ENCODE results near the gene LRRC17. TPM values are rescaled to one million over a fixed set of nuclear protein-coding genes. Genes with fewer than 3 reads are reported as not detected.
"Not testable (repeated sequence)": the region's sequence is repeated elsewhere in the genome, so short reads cannot be mapped to it uniquely, and the experiment has no call there.

The LRRC17 gene
- polyA plus RNA-seq, 3 donors = 79.7 to 92.7 (median 86.7) TPM

DNA sequence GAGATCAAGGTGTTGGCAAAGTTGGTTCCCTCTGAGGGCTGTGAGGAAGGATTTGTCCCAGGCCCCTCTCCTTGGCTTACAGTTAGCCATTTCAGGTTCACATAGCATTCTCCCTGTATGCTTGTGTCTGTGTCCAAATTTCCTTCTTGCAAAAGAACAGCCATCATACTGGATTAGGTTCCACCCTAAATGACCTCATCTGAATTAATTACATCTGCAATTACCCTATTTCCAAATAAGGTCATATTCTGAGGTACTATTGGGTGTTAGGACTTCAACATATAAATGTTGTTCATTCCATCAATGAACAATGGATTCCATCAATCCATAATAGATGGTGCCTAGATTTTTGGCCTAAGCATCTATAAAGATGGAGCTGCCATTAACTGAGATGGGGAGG, 16.2 kb upstream of the LRRC17 start:
- DNase-seq (ENCODE audit: low read depth in 3 of 3, low spot score in 2 of 3) = no peak

DNA sequence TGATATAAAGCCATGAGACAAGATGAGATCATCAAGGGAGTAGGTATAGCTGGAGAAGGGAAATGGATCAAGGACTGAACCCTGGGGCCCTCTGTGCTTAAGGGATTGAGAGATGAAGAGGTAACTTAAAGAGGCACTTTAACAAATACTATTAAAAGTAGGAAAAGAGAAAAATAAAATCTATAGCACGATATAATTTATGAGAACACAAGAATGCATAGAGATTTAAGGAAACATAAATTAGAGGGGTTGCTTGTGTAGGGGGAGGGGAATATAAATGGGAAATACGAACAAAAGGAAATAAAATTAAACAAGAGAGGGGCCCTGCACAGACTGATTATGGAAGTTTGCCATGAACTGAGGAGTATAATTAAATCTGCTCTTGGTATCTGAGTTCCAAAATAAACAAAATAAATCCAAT, 15.6 kb upstream of the LRRC17 start:
- DNase-seq (ENCODE audit: low read depth in 3 of 3, low spot score in 2 of 3) = no peak

DNA sequence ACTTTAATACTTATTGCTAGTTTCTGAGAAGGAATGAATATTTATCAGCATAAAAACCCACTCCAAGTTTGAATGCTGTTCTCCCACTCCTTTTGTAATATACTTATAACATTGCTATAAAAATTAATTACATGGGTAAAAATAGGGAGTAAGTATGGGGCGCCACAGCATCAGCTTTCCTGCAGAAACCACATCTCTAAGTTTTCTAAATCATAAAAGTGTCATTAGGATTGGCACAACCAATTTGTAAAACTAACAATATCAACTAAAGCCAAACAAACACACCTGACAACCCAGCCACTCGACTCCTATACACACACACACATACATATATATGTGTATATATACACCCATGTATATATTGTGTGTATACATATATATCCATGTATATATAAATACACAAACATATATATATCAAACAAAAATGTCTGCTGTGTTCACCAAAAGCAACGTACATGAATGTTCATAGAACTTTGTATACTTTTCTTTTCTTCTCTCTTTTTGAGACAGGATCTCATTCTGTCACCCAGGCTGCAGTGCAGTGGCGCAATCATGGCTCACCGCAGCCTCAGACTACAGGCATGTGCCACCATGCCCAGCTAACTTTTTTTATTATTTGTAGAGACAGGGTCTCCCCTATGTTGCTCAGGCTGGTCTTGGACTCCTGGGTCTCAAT, 14.8 kb upstream of the LRRC17 start:
- no peak for DNase-seq (ENCODE audit: low read depth in 3 of 3, low spot score in 2 of 3)

DNA sequence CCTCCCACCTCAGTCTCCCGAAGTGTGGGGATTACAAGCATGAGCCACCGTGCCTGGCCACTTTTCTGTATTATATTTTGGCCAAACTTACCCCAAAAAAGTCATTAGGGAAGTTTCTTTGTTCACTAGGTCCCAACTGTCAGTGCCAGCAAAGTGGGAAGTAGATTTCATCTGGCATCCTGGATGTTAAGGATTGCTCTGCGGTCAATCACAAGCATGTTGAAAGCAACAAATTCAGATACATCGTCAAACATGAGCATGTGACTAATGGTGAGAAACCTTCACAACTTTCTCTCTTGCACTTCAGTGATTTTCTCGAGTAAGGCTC, 14.3 kb upstream of the LRRC17 start:
- DNase-seq (ENCODE audit: low read depth in 3 of 3, low spot score in 2 of 3) = no peak

DNA sequence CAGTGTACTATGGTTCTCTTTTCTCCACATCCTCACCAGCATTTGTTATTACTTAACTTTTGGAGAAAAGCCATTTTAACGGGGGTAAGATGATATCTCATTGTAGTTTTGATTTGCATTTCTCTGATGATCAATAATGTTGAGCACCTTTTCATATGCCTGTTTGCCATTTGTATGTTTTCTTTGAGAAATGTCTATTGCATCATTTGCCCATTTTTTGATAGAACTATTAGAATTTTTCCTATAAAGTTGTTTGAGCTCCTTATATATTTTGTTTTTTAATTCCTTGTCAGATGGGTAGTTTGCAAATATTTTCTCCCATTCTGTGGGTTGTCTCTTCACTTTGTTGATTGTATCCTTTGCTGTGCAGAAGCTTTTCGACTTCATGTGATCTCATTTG, 10.7 kb upstream of the LRRC17 start:
- DNase-seq (ENCODE audit: low read depth in 3 of 3, low spot score in 2 of 3) = not testable (repeated sequence)

DNA sequence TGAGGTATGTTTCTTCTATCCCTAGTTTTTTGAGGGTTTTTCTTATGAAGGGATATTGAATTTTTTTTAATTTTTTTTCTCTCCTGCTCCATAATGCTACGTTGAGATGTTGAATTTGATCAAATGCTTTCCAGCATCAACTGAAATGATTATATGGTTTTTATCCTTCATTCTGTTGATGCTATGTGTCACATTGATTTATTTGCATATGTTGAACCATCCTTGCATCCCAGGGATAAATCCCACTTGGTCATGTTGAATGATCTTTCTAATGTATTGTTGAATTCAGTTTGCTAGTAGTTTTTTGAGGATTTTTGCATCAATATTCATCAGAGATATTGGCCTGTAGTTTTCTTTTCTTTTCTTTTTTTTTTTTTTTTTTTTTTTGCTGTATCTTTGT, 9.2 kb upstream of the LRRC17 start:
- not testable (repeated sequence) for DNase-seq (ENCODE audit: low read depth in 3 of 3, low spot score in 2 of 3)

DNA sequence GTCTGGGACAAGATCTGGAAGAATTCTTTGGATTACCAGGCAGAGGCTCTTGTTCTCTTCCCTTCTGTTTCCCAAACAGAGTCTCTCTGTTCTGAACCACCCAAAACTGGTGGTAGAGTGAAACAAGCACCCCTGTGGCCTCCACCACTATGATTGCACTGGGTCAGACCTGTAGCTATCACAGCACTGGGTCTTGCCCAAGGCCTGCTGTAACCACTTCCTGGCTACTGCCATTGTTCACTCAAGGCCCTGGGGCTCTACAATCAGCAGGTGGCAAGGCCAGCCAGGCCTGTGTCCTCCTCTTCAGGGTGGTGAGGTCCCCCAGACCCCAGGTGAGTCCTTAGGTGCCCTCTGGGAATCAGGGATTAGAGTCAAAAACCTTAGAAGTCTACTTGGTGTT, 4.1 kb upstream of the LRRC17 start:
- no peak for DNase-seq (ENCODE audit: low read depth in 3 of 3, low spot score in 2 of 3)

DNA sequence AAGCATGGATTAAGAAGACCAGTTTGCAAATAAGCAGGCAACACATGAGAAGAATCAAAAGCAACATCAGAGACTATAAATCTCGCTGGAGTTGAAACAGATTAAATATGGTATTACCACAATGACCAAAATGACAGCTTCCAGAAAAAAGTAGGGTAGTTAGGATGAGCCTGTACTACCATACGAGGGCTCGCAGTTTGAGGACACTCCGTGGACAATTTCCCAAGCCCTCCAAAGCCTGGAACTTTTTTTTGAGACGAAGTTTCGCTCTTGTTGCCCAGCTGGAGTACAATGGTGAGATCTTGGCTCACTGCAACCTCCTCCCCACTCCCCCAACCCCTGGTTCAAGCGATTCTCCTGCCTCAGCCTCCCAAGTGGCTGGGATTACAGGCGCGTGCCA, 1.0 kb downstream of the LRRC17 start:
- DNase-seq (ENCODE audit: low read depth in 3 of 3, low spot score in 2 of 3) = no peak

DNA sequence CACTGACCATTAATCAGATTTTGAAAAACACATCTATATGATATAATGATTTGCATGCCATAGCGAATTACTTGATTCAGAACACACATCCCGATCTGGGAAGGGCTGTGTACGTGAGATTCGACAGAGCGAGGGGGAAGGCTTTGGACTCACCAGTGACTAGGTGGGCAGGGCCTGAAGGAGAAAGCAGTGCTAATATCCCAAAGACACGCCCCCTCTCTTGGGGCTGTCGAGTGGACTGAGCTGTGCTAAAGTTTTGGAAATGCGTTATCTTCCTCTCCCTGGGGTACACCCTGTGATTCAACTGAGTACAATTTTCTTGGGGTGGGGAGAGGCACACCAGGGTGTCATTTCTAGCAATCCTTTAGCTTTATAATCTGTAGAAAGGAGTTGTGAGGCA, 1.8 kb downstream of the LRRC17 start:
- no peak for DNase-seq (ENCODE audit: low read depth in 3 of 3, low spot score in 2 of 3)

DNA sequence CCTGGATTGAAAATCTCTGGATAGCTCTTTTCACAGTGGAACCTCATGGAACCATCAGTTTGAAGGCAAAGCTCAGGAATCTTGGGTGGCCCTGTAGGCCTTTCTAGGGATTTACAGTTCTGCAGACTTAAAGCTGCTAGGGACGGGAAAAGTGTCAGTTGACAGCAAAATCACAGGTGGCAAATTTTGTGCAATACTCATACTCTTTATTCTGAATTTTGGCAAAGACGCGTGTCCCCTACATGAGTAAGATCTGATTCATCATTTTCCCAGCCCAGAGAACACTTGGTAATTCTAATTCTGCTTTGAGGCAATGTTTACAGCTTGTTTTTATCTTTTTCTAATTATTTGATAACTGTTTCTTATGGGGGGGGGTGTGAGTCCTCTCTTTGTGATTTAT, 3.6 kb downstream of the LRRC17 start:
- no peak for DNase-seq (ENCODE audit: low read depth in 3 of 3, low spot score in 2 of 3)

DNA sequence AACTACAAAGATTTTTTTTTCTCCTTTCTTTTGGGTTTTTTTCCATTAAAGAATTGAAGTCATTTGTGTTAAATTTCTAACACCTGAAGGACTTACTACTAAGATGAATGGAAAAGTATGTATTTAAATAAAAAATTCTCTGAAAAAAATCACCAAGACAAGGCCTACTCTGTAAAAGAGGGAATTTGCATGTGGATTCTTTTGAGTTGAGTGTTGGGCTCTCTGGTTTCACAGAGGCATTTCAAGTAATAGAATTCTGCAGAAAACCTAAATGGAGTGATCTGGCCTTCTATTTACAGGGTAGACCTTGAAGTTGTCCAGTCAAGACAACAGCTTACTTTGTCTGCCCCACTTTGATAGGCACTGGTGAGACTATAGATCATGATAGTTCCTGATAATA, 4.1 kb downstream of the LRRC17 start:
- no peak for DNase-seq (ENCODE audit: low read depth in 3 of 3, low spot score in 2 of 3)

DNA sequence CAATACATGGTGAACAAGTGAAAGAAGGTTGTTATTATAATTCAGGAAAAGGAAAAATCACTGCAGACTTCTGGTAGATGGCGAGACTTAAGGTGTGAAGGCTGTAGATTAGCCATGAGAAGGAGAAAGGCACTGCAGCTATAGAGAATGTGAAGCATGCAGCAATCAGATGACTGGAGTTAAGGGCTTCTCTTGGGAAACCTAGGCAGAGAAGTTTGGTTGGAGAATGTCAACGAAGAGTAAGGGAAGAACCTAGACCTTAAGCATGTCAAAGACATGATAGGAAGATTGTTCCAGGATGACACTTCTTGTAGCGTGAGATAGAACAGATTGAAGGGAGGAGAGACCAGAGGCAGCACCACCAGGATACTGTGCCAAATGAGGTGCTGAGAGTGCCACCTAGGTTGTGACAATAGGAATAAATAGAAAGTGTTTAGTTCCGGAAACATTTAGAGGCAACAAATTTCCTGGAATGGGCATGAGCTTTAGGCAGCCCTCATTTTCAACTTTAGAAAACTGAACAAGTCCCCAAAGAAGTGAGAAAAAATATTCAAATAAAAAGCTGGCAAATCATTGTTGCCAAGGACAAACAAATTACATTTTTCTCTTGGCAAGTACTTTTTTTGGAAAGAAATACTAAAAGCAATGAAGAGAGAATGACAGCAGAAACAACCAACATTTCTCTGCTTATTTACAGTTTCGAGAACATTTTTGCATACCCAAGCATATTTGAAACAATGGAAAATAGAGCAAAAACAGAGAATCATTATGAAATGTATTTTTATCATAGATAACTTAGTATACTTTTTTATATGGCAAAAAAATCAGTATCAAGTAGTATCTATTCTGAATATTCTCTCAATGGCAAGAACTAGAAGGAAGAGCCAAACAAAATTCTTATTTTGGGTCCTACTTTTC, 4.9 kb downstream of the LRRC17 start:
- DNase-seq (ENCODE audit: low read depth in 3 of 3, low spot score in 2 of 3) = no peak

DNA sequence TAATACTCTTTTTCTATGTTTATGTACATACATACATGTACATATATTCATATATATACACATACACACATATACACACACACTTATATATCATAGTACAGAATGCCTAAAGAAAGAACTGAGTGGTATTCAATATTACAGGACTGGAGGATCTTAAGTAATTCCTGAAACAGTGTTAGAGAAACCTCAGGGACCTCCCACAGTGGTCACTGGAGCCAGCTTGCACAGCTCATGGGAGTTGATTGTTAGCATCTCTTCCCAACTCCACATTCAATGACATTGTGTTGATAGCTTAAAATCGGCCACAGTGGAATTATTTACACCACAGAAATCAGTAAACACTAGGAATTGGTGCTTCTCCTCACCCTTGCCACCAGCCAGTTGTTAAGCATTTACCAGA, 6.0 kb downstream of the LRRC17 start:
- no peak for DNase-seq (ENCODE audit: low read depth in 3 of 3, low spot score in 2 of 3)

DNA sequence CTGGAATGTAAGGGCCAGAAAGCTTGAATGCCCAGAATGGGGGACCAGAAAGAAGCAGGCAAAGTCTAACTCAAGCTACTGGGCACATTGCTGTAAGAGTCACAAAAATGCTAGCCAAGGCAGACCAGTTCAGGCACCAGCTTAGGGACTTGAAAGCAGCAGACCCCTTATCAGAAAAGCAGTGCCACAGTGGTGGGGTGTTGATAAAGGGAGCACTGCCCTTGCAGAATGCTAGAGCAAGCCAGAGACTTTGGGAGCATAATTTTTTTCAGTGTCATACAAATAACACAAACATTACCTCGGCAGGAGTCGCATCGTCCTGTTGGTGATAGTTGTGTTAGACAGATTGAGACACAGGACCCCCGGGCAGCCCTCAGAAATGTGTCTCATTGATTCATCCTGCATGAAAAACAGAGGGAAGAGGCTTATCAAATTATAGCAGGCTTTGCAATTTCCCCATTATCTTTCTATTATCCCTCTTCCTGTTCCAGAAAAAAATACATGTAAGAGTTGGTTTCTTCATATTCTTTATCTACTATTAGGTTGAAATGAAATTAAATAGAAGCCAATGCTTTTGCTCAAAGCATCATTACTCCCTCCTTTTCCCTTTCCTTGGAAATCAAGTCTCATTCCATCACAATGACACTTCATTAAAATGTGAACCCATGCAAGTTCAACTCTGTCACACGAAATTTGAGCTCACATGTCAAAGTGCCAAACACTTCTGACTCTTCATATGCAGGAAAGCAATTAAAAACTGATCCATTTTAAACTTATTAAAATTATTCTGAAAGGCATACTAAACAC, 13.4 kb downstream of the LRRC17 start:
- no peak for DNase-seq (ENCODE audit: low read depth in 3 of 3, low spot score in 2 of 3)

DNA sequence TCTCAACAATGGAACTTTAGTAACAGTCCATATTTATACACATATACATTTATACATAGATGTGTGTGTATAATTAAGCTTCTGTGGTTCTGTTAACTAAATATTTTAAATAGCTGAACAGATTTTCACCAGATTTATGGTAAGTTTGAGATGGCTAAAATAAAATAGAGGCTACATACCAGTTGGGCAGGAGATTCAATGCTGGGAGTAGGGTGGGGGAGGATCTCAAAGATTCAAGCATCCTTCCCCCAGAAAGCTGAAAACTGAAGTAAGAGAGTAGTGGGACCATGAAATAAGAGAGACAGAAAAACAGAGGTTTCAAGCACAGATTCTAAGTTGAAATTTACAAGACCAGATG, 14.0 kb downstream of the LRRC17 start:
- no peak for DNase-seq (ENCODE audit: low read depth in 3 of 3, low spot score in 2 of 3)

DNA sequence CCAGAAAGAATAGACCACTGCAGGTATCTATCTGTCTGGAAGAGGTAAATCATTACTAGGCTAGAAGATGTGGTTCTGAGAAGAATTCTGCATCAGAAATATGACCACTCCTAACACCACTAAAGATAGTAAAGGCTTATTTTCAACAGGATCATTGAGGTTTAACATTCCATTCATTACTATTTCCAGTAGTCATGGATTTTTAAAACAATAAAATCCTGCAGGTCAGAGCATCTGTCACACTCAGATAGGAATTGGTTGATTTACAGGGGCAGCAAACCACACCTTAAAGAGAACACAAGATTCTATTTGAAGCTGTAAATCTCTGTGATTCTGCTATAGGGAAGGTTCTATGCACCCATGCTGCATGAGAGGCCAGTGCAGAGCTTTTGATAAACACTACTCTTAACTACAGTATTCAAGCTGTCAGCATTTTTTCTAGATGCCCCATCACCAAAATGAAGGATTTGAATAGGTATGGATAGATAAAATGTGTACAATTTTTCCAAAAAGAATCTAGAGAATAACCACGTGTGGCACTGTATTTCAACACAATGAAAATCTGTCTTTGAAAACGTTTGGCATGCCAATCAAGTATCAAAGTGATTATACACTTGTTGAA, 14.6 kb downstream of the LRRC17 start:
- no peak for DNase-seq (ENCODE audit: low read depth in 3 of 3, low spot score in 2 of 3)

DNA sequence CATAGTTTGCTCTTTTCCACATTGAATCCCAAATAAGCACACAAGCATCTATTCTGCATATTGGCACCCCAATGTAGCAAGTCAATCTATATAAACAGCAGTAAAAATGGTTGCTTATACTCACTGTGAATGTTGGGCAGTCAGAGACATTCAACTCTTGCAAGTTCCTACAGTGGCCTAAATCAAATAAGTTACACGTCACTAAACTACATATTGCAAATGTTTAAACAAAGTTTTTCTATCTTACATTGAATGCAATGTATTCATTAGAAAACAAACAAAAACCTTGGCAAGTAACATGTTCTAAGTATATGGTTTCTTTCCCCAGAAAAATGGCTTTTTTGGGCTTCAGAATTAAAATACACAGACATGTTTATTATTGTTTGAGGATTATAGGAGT, 19.0 kb downstream of the LRRC17 start:
- DNase-seq (ENCODE audit: low read depth in 3 of 3, low spot score in 2 of 3) = no peak

DNA sequence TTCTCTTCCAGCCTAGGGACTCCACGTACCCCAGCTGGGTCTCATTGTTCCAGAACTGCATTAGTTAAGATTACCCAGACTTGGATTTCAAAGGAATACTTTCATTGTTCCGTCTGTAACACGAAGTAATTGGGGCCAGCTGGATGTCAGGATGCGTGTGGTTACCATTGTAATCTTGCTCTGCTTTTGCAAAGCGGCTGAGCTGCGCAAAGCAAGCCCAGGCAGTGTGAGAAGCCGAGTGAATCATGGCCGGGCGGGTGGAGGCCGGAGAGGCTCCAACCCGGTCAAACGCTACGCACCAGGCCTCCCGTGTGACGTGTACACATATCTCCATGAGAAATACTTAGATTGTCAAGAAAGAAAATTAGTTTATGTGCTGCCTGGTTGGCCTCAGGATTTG, 21.0 kb downstream of the LRRC17 start:
- DNase-seq (ENCODE audit: low read depth in 3 of 3, low spot score in 2 of 3) = peak; percentile 66 to 74 (median 67)

DNA sequence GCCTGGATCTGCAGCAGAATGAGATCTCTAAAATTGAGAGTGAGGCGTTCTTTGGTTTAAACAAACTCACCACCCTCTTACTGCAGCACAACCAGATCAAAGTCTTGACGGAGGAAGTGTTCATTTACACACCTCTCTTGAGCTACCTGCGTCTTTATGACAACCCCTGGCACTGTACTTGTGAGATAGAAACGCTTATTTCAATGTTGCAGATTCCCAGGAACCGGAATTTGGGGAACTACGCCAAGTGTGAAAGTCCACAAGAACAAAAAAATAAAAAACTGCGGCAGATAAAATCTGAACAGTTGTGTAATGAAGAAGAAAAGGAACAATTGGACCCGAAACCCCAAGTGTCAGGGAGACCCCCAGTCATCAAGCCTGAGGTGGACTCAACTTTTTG, 21.4 kb downstream of the LRRC17 start:
- no peak for DNase-seq (ENCODE audit: low read depth in 3 of 3, low spot score in 2 of 3)

DNA sequence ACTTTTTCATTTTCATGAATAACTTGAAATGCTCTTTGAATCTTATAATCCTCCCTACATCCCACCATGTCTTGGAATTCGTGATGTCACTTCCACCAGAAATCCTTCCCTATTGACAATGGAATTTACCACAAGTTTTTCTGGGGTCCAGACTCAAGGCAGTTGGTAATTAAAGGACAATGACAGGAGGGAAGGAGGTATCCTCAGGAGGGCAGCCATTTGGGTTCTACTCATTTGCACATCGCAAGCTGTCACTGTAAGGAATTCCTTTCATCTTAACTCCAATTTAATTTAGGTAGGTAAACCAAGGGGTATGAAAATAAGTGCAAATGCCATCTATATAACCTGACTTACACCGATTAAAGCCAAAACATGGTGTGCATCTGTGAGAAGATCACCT, 21.9 kb downstream of the LRRC17 start:
- no peak for DNase-seq (ENCODE audit: low read depth in 3 of 3, low spot score in 2 of 3)

DNA sequence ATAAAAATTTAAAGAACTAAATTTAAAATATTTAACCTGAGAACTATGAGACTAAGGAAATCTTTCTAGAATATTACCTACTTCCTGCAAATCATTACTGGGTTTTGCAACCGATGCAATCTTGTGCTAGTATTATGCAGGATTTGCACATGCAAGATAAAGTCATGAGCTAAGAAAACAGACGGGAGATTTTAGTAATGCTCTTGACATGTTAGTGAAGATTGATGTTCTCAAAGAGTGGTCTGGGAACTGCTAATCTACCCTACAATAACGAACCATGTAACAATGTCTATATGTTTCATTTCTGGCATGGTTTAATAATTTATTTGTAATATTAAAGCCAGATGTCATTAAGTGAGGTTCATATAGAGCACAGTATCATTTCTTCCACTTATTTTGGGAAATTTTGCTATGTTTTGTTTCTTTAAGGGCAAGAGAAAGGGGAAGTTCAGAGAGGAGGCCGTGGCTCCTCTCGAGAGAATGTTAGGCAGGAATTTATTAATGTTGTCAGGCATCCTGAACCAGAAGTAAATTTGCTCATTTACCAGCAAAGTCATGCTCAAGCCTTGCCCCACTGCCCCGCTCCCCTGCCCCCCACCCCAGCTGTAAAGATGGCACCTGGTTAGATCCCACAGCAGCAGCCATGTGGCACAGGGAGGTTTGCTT, 22.8 kb downstream of the LRRC17 start:
- no peak for DNase-seq (ENCODE audit: low read depth in 3 of 3, low spot score in 2 of 3)
